ENCODE results near the gene OS9.
A peak's percentile ranks its signal among the peaks of the same experiment; 100 is the strongest.

Gene OS9

GRCh38 chr12:57737467-57738460 lies 43.8 kb downstream of the OS9 start:
- DNase-seq = no peak

GRCh38 chr12:57738661-57739237 lies 44.8 kb downstream of the OS9 start, which contains the start of gene AGAP2:
AGAP2 (minus strand) TSS chr12:57738742; CDS start chr12:57738246, 496 bp downstream.
- no peak for DNase-seq

DNA sequence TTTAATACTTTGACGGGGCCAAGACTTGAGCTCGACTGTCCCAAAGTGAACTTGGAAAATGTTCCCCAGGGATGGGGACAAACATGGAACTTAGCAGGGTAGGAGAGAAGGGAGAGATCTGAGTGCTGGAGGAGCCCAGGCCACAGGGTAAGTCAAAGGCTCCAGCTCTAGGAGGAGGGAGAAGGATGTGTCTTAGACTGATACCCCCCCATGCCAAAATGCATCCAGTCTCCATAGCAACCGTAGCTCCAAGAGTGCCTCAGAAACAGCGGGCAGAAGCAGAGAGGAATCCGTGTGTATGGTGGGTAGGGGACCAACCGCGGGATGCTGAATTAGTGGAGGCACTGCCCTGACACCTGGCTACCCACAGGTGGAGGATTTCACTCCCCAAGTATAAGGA lies 45.5 kb downstream of the OS9 start:
- DNase-seq = no peak

GRCh38 chr12:57739914-57740538 lies 46.1 kb downstream of the OS9 start:
- DNase-seq = no peak

- no peak for DNase-seq
Observed at GRCh38 chr12:57740656-57741412, 46.9 kb downstream of the OS9 start.

DNA sequence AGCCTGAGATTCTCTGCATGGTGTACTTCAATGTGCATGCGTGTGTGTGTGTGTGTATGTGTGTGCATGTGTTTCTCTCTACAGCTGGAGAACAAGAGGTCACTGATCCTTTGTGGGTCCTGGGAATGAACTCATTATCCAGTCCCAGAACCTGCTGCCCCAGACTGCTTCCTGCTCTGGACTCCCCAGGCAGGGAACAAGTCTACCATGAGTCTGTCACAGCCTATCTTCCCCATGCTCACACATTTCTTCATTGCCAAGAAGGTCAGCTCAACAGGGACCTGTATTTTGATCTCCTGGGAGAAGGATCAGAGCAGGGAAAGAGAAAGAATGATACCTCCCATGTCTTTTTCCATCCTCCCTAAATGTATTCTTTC lies 47.5 kb downstream of the OS9 start:
- no peak for DNase-seq

- no peak for DNase-seq
Observed at GRCh38 chr12:57741844-57742738, 48.2 kb downstream of the OS9 start.

DNA sequence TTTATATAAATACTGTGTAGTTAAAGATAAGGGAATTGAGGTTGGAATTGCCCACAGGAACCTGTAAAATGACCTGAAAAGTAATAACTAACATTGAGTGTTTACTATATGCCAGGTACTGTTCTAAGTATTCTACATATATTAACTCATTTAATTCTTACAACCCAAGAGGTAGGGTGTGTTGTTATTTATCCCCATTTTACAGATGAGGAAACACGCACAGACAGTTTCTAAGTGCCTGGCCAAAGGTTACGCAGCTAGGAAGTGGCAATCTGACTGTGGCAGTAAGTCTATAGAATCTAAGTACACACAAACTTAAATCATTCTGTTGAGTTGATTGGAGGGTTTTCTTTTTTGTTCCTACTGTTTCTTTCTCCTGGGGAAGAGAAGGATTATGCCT lies 49.8 kb downstream of the OS9 start:
- DNase-seq = no peak

DNA sequence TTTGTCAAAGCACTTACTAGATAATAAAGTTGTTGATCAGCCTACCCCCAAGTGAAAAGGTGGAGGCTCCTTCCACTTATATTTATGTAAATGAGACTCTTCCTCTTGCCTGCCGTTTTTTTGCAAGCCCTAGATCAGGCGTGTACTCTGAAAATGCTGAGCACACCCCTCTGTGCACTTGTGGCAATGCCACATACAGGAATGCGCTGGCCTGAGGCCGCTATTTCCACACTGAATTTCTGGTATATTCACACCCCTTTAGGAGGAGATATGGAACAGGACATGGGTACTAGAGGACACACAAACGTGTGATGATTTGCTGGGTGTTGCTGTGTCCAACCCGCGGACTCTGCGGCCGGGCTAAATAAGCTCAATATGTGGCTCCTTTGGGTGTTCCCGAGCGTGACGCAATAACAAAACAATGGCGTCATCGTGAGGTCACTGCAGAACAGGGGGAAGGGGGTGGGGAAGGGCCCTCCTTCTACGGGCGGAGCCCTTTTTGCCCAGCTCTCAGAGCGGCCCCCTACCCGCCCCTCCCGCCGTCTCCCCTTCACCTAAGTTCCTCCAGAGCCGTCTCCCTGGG lies 50.4 kb downstream of the OS9 start:
- peak; percentile 90 for DNase-seq

- peak; percentile 98 for DNase-seq
Observed at GRCh38 chr12:57744777-57745484, 51.0 kb downstream of the OS9 start, which contains the start of gene TSPAN31. TSPAN31 (plus strand) TSS chr12:57745039; CDS start chr12:57745155, 116 bp downstream.

GRCh38 chr12:57745485-57745881 lies 51.6 kb downstream of the OS9 start:
- no peak for DNase-seq

DNA sequence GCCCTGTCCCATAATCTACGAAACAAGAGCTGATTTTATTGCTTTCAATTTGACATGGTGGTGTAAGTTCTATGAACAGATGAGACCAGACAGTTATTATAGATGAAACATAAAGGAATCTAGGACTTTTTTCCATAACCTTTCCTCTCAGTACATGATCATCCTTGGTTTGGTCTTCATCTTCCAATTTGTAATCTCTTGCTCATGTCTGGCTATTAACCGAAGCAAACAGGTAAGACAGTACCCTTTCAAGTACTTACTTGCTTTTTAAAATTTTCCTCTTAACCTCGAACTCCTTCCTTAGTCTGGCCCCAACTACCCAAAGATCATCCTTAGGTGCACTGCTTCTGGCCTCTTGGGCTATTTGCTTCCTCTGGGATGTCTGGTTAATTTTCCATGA lies 52.1 kb downstream of the OS9 start:
- DNase-seq = no peak

DNA sequence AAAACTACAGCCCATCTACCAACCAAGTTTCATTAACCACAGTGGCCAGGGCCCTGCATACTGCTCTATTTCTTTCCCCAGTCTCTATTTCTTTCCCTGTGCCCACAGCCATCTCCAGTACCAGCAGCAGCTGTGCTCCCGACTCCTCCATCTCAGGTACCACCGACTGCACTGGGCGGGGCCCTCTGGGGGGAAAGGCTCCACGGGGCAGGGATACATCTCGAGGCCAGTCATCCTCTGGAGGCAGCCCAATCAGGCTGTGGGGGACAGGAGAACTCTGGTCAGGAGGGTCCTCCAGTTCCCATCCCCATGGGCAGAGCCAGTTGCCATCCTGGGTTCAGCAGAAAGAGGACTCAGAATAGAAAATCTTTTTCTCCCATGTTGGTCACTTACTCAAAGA lies 55.1 kb downstream of the OS9 start:
- no peak for DNase-seq

DNA sequence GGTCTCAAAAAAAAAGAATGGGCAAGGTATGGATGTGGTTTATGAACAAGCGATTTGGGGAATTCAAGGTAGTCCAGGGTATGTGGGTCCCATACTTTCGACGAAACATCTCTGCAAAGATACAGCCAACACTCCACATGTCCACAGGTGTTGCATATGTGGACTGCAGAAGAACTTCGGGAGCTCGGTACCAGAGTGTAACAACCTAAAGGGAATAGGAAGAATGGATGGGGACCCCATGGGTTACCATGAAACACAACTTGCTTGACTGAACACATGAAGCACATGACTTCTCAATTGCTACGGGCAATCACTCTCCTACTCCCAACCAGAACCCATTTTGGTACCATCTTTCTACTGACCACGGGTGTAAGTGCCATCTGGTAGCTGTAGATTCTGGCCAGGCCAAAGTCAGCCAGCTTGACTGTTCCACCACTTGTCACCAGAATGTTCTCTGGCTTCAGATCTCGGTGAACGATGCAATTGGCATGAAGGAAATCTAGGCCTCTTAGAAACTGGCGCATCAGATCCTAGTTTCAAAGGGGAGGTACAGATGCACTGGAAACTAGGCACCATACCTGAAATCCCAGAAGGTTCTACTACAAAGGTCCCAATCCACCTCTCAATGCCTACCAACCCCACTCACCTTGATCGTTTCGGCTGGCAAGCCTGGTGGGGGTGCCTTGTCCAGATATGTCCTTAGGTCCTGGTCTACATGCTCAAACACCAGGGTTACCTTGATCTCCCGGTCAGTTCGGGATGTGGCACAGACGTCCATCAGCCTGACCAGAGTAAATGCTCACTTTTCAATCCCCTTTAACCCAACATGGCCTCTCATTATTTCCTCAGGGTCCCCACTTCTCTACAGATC lies 56.9 kb downstream of the OS9 start:
- no peak for DNase-seq

DNA sequence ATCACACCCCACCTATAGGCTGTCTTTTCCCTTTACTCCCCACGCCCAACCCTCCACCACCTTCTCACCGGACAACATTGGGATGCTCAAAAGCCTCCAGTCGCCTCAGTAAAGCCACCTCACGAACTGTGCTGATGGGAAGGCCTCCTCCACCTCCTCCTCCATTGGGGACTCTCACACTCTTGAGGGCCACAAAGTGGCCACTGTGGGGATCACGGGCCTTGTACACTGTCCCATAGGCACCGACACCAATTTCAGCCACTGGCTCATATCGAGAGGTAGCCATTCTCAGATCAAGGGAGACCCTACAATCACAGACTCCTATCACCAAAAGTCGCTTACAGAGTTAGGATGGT lies 57.5 kb downstream of the OS9 start:
- DNase-seq = no peak

- peak; percentile 99 for DNase-seq
Observed at GRCh38 chr12:57751788-57752667, 58.1 kb downstream of the OS9 start, which contains the start of gene CDK4. CDK4 (minus strand) TSS chr12:57752310; CDS start chr12:57751717, 593 bp downstream.

DNA sequence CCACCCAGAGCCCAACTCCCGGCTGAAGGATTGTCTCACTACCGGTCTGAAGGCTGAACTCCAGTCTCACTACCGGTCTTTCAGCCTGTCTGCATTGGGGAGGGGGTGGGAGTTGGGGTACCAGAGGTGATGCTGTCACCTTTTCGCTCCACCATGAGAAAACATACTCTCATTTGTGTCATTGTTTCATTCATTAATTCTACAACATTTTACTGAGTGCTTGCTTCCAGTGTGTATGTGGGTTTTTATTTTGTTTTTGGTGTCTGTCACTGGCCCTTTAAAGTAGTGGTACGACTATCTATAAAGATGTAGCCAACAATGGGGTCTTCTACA lies 58.7 kb downstream of the OS9 start:
- DNase-seq = no peak

DNA sequence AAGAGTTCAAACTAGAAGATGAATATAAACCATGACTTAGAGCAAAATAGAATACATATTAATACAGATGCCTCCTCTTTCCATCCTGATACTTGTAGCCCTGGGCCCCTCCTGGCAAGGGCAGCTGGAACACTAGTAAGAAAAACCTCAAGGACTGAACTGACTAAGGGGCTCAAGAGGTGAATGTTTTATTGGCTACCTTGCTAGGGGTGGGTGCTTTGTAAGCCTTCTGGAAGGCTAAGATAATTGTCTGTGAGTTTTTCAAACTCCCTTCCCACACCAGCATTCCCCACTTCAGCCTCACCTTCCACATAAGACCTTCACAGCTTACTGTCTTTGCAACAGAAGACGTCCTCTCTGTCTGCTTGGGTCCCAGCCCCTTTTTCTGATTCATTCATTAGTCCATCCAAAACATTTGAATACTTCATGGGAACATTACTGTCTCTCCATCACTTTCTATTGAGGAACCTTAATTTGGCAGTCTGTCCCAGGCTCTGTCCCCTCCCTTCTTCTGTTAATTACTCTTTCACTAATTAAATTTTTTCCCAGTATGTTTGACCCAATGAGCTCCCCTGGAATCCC lies 59.9 kb downstream of the OS9 start:
- DNase-seq = no peak

Measured in NCI-H774 (cell line).